ENCODE measurements around the gene RASGRP2. TPM values are rescaled to one million over a fixed set of nuclear protein-coding genes. Genes with fewer than 3 reads are reported as not detected.

The RASGRP2 gene
- total and polyA plus RNA-seq, 2 donors (not counting 1 experiment from before 2014, with no cell fraction given), result 1.2 to 5.2 TPM

GRCh38 chr11:64744544-64745188 lies 724 bp upstream of the RASGRP2 start:
- H3K79me2 ChIP-seq (ENCODE audit: control insufficient read depth, insufficient read depth, low read length), result no peaks in the 10 kb centered on the region
- H3K4me2 ChIP-seq (ENCODE audit: extremely low read depth, insufficient read depth, low read length), result peak overlapping the region; percentile 78
- no peaks in the 10 kb centered on the region for H3K9me3 ChIP-seq (ENCODE audit: control insufficient read depth, insufficient read depth, low read depth, low read length)
- H3K36me3 ChIP-seq (ENCODE audit: control insufficient read depth, insufficient read depth, low read length), result no peaks in the 10 kb centered on the region
- no peaks in the 10 kb centered on the region for H4K20me1 ChIP-seq (ENCODE audit: control insufficient read depth, extremely low read depth, insufficient read depth, low read length)
- DNase-seq (ENCODE audit: low read depth in 2 of 2), result no peak
- TF ChIP-seq EZH2 (IDR thresholded peaks at IDR 0.05; ENCODE audit: low read length, missing control alignments), result no peak
- TF ChIP-seq CTCF (conservative IDR thresholded peaks at IDR 0.05 in 1 of 2, IDR thresholded peaks at IDR 0.05 in 1 of 2; ENCODE audit: low read depth in 1 of 2, low read length in 2 of 2), result no peak
- no peak overlapping the region for H3K27ac ChIP-seq (ENCODE audit: insufficient read depth, low read length)
- H3K4me1 ChIP-seq (ENCODE audit: control insufficient read depth, extremely low read depth, insufficient read depth, low read length), result peaks cover 22% of the 10 kb centered on the region
- peak overlapping the region in 2 of 4 experiments; percentile 16 to 37 for H3K4me3 ChIP-seq (replicated peaks in 1 of 4; ENCODE audit: control extremely low read depth in 1 of 4, insufficient read depth in 1 of 4, low read depth in 3 of 4, low read length in 4 of 4)
- no peak overlapping the region for H3K9ac ChIP-seq (ENCODE audit: insufficient read depth, low read length)
- no peak overlapping the region for H2AFZ ChIP-seq (ENCODE audit: low read length)
- peaks cover 18% of the 10 kb centered on the region for H3K27me3 ChIP-seq (ENCODE audit: control insufficient read depth, insufficient read depth, low read length)

GRCh38 chr11:64742889-64743590 lies 902 bp downstream of the RASGRP2 start:
- no peak for DNase-seq (ENCODE audit: low read depth in 2 of 2)
- peak overlapping the region in 3 of 4 experiments; percentile 46 to 56 (median 48) for H3K4me3 ChIP-seq (replicated peaks in 1 of 4; ENCODE audit: control extremely low read depth in 1 of 4, insufficient read depth in 1 of 4, low read depth in 3 of 4, low read length in 4 of 4)
- peak overlapping the region; percentile 63 for H3K9ac ChIP-seq (ENCODE audit: insufficient read depth, low read length)
- peak overlapping the region; percentile 80 for H3K4me2 ChIP-seq (ENCODE audit: extremely low read depth, insufficient read depth, low read length)
- peak overlapping the region; percentile 81 for H2AFZ ChIP-seq (ENCODE audit: low read length)
- peaks cover 18% of the 10 kb centered on the region for H3K27me3 ChIP-seq (ENCODE audit: control insufficient read depth, insufficient read depth, low read length)
- TF ChIP-seq EZH2 (IDR thresholded peaks at IDR 0.05; ENCODE audit: low read length, missing control alignments) (no peak), CTCF (conservative IDR thresholded peaks at IDR 0.05 in 1 of 2, IDR thresholded peaks at IDR 0.05 in 1 of 2; ENCODE audit: low read depth in 1 of 2, low read length in 2 of 2) (peak; percentile 53 to 65)
- H4K20me1 ChIP-seq (ENCODE audit: control insufficient read depth, extremely low read depth, insufficient read depth, low read length), result no peaks in the 10 kb centered on the region
- H3K36me3 ChIP-seq (ENCODE audit: control insufficient read depth, insufficient read depth, low read length), result no peaks in the 10 kb centered on the region
- no peak overlapping the region for H3K27ac ChIP-seq (ENCODE audit: insufficient read depth, low read length)
- H3K79me2 ChIP-seq (ENCODE audit: control insufficient read depth, insufficient read depth, low read length), result no peaks in the 10 kb centered on the region
- H3K9me3 ChIP-seq (ENCODE audit: control insufficient read depth, insufficient read depth, low read depth, low read length), result no peaks in the 10 kb centered on the region
- H3K4me1 ChIP-seq (ENCODE audit: control insufficient read depth, extremely low read depth, insufficient read depth, low read length), result peaks cover 22% of the 10 kb centered on the region

- Histone ChIP-seq H4K20me1 (ENCODE audit: control insufficient read depth, extremely low read depth, insufficient read depth, low read length) (no peaks in the 10 kb centered on the region), H3K36me3 (ENCODE audit: control insufficient read depth, insufficient read depth, low read length) (no peaks in the 10 kb centered on the region), H2AFZ (ENCODE audit: low read length) (peak overlapping the region; percentile 81), H3K79me2 (ENCODE audit: control insufficient read depth, insufficient read depth, low read length) (no peaks in the 10 kb centered on the region), H3K4me3 (replicated peaks in 1 of 4; ENCODE audit: control extremely low read depth in 1 of 4, insufficient read depth in 1 of 4, low read depth in 3 of 4, low read length in 4 of 4) (peak overlapping the region; percentile 16 to 56 (median 47)), H3K4me2 (ENCODE audit: extremely low read depth, insufficient read depth, low read length) (peak overlapping the region; percentile 80), H3K27ac (ENCODE audit: insufficient read depth, low read length) (no peak overlapping the region), H3K9me3 (ENCODE audit: control insufficient read depth, insufficient read depth, low read depth, low read length) (no peaks in the 10 kb centered on the region), H3K4me1 (ENCODE audit: control insufficient read depth, extremely low read depth, insufficient read depth, low read length) (peaks cover 22% of the 10 kb centered on the region), H3K9ac (ENCODE audit: insufficient read depth, low read length) (peak overlapping the region; percentile 46), H3K27me3 (ENCODE audit: control insufficient read depth, insufficient read depth, low read length) (peaks cover 18% of the 10 kb centered on the region)
- TF ChIP-seq EZH2 (IDR thresholded peaks at IDR 0.05; ENCODE audit: low read length, missing control alignments) (no peak), CTCF (conservative IDR thresholded peaks at IDR 0.05 in 1 of 2, IDR thresholded peaks at IDR 0.05 in 1 of 2; ENCODE audit: low read depth in 1 of 2, low read length in 2 of 2) (no peak)
- no peak for DNase-seq (ENCODE audit: low read depth in 2 of 2)
Observed at GRCh38 chr11:64742087-64742888, 1.7 kb downstream of the RASGRP2 start.
